NCI-H1930 (cell line): ENCODE measurements around the gene KCNQ1OT1.

Source experiments
- DNase-seq, 2 experiments: peaks; one replicate each; lab custom pipeline; 2025; lab: John Stamatoyannopoulos, UW

Gene KCNQ1OT1

DNA sequence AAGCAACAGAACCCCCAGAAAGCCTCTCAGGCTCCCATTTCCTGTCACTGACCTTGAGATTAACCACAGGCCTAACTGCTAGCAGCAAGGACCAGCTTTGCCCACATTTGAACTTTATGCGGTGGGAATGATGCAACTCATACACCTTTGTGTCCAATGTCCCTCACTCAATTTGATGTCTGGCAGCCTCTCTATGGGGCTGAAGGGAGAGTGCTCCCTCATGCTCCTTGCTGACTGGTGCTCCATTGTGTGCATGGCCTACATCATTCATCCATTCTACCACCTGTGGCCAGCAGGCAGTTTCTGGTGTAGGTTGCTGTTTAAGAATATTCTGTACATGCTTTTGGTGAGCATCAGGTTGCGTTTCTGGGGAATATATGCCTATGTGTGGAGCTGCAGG lies 31.9 kb downstream of the KCNQ1OT1 start:
- DNase-seq = no peak

DNA sequence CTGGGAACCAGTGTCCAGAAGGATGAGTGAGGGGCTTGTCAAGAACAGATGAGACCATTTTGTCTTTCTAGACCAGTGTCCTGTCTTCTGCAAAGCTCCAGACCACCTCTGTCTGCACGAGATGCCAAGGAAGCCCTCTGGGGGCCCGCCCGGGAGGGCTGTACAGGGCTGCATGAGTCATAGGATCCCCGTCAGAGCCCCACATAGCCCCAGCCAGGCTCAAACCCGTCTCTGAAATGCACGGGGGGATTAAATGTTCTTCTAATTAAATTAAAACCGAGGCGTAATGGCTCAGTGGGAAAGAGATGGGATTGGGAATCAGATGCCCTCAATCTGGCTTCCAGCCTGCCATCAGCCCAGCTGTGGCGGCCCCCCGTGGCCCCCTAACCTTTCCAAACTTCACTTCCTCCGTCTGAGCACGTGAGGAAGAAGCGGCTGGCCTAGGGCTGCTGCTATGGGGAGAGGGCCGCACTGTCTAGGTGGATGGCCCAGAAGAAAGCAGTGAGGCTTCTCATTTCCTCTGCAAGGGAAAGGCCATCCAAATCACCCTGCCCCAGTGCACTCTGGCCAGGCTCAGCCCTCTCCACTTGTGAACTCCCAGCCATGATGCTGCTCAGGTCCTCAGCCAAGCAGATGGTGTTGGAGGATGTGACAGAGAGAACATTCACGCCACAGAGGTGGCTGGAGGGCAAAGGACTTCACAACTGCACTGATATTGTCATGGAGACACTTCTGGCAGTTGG lies 32.8 kb downstream of the KCNQ1OT1 start:
- DNase-seq = no peak

- DNase-seq = no peak
These were observed 33.4 kb downstream of the KCNQ1OT1 start for GRCh38 chr11:2666401-2666741.

DNA sequence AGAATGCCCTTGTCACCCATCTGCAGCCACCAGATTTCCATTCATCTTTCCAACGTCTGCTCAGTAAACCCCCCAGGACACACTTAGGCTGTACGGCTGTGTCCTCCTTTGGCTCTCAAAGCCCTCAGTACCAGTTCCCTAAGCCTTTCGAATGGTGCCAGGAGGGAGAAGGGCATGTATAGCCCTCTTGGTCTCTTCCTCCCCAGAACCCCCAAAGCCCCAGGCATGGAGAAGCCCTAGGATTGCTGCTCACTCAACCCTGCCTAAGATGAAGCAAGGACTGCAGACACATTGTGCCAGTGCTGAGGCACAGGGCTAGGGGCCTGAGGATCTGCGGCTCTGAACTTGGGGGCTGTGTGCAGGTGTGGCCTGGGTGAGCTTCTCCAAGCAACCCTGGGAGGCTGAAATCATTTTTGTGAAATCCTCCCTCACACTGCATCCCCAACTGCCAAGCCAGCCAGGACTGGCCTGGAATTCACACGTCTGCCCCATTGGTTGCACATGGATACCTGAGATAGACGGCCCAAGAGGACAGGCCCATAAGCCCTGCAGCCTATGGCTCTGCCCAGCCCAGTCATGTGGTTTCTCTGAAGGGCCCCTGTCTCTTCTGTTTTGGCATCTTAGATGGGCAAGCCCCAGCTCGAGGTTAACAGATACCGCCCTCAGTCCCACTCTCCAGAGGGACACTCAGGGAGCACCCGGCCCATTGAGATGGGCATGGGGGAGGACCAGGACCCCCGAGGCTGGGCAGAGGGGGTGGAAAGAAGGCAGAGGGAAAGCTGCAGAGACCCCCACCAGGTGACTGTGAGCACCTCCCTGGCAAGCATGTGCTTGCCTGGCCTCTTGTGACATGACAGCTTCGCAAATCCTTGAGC lies 34.0 kb downstream of the KCNQ1OT1 start:
- DNase-seq = no peak

GRCh38 chr11:2664791-2665525 lies 34.8 kb downstream of the KCNQ1OT1 start:
- DNase-seq = no peak

GRCh38 chr11:2664376-2664775 lies 35.4 kb downstream of the KCNQ1OT1 start:
- DNase-seq = no peak

DNA sequence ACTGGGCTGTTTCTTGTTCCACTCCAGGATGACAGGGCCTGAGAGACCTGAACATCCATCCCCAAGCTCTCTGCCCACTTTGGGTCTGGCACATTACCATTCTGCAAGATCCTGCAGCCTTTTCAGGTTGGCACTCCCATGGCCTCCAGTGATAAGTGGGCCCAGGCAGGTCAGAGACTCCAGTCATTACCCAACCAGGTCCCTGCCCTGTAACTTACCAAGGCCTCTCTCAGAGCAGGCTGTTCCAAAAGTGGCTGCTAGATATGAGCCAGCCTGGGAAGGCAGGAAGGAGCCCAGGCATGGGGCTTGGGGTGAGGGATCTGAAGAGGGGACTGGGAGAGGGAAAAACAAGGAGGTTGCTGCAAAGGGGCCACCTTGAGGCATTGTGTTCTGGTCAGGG lies 35.9 kb downstream of the KCNQ1OT1 start:
- no peak for DNase-seq

DNA sequence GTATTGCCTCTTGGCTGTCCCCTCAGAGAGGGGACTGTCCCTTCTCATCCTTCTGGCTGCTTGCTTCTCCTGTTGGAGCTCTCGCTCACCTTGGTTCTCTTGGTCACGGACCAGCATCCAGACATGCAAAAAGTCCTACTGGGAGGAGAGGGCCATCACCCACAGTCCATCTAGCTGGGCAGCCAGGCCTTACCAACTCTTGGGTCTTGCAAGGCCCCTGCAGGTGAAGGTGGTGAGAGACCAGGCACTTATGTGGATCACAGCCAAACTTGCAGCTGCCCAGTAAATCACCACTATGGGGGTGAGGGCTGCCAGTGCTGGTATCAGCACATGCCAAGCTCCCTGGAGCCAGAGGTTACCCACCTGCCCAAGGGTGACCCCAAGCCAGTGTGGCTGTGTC lies 36.3 kb downstream of the KCNQ1OT1 start:
- no peak for DNase-seq

- DNase-seq = no peak
These were observed 37.1 kb downstream of the KCNQ1OT1 start for GRCh38 chr11:2662430-2663299.

GRCh38 chr11:2662024-2662312 lies 37.8 kb downstream of the KCNQ1OT1 start:
- no peak for DNase-seq

GRCh38 chr11:2661173-2662023 lies 38.4 kb downstream of the KCNQ1OT1 start:
- no peak for DNase-seq

DNA sequence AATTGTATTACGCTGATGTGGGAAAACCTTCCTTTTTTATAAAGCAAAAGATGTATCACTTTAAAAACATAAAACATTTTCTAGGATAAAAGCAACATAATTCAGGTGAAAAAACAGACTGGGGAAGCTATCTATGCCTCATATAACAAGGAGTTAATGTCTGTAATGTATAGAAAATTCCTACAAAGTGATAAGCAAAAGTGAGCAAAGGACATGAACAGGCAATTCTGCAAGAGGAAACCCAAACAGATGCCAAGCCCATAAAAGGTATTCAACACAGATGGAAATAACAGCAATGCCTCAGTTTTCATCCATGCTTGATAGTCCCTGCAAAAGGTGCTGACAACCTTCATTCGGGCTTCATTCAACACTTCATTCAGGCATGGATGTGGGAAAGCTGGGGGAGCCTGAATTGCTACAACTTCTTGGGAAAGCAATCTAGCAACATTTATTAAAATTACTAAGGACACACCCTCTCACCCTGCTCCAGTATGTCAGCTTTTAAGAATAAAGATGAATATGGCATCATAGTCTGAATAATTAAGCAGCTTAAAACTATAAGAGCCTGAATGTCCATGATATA lies 39.3 kb downstream of the KCNQ1OT1 start:
- DNase-seq = no peak

- no peak for DNase-seq
These were observed 42.0 kb downstream of the KCNQ1OT1 start for GRCh38 chr11:2657697-2658284.

DNA sequence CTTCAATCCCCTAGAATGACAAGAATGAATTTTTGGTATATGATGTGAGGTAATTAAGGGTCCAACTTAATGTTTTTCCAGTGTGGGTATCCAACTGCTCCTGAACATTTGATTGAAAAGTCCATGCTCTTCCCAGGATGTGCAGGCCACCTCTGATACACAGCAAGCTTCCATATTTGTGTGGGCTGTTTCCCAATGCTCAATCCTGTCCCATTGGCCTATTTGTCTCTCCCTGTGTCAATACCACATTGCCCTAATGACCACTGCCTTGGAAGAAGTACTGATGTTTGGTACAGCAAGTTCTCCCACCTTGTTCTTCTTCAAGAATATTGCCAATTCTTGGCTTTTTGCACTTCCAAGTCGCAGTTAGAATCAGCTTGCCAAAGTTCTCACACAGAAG lies 42.9 kb downstream of the KCNQ1OT1 start:
- no peak for DNase-seq

DNA sequence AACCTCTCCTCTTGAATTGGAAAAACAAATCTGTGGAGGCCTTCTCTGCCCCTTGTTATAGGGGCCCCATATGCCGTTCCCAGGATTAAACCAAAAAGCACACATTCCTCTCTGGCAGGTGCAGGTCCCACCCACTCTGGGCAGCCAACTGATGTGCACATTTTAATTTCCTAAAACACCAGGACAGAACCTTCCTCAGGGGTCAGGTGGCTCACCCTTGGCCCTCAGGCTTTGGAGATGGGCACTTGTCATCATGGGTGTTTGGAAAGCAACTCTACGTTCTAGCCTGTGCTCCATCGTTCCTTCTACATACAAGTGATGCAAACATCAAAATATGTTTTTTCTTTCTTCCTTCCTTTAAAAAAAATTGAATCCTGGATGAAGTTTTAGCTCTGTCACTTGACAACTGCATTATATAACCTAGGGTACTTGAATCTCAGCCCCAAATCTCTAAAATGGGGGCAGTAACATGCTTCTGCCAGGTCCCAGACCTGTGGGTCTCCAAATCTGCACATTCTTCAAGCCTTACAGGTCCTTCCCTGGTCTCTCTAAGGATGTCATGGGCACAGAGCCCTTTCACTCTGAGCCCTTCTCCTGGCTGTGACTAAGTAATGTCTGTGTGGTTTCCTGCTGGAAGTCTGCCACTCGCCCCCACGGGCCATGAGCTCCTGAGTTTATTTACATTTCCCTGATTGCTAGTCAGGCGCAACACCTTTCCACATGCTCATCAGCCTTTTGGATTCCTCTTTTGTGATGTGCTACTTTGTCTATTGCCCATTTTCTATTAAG lies 43.8 kb downstream of the KCNQ1OT1 start:
- DNase-seq = no peak

DNA sequence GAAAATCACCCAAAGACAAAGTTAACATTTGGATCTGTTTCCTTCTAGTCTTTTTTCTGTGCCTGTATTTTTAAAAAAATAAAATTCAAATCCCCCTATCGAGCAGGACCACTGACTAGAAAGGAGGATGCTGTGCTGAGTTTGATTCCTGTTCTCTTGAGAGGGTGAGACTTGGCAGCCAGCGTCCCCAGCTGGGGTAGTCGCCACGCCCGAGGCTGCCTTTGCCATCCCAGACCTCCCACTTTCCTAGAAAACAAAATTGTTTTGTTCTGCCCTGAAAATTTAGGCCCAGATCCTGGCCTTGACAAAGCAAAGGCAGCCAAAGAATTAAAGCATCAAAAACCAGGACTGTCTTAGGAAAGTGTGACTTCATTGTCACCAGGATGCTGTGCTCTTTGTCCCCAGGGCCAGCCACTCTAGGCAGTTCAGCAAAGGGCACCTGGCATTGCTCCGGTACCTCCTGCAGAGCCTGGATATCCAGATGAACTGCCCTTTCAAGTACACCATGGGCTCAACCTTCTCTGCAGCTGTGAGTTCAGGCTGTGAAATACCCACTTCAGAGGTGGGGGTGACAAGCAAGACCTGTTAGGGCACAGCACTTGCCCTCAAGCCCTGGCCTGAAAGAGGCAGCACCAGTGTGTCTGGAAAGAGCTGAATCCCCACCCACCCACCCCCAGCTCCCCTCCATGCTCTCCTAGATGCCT lies 44.6 kb downstream of the KCNQ1OT1 start:
- no peak for DNase-seq

DNA sequence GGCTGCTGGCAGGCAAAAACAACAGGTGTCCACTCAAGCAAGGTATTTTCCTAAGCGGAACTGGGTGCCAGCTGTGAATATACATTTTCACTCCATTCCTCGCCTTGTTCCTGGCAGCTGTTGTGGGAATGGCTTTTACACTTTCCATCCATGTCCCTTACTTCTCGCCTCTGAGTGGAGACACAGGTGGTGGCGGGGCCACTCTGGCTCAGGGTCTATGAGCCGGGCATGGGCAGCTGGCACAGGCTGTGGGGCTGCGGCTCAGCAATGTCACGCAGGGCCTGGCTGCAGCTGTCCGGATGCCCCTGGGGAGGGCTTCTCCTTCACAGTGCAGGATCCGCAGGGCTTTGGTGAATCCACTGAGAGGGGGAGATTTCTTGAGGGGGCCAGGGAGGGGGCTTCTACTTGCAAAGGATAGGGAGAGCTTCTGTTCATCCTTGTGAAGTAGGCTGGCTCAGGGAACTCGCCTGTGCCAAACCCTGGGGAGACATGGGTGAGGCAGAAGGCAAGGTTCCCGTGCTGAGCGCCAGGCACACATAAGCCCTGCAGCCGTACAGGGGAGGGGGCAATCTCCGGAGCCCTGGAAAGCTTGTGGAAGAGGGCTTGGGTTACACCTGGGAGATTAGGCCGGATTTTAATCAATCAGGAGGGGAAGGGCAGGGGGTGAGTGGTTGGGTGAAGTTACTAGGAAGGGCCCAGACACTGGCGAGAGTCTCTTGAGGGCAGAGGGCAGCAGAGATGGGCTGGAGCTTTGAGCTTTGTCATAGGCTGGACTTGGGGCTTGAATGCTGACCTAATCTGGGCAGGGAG lies 45.7 kb downstream of the KCNQ1OT1 start:
- DNase-seq = no peak

GRCh38 chr11:2653198-2653551 lies 46.6 kb downstream of the KCNQ1OT1 start:
- DNase-seq = no peak
